ENCODE measurements around the gene LUM. TPM values are rescaled to one million over a fixed set of nuclear protein-coding genes. Genes with fewer than 3 reads are reported as not detected.

The LUM gene
- total RNA-seq, 1 donor from 2014 or later, result 72.9 TPM

- Histone ChIP-seq H3K27me3 (no peaks in the 10 kb centered on the region), H3K36me3 (no peaks in the 10 kb centered on the region), H3K9me3 (no peaks in the 10 kb centered on the region), H3K4me1 (no peaks in the 10 kb centered on the region), H3K27ac (no peak overlapping the region), H3K4me3 (no peak overlapping the region)
- TF ChIP-seq CTCF (IDR thresholded peaks at IDR 0.05) (no peak), POLR2A (IDR thresholded peaks at IDR 0.05) (no peak), POLR2AphosphoS5 (IDR thresholded peaks at IDR 0.05; ENCODE audit: insufficient read depth in 1 of 2, low read depth in 1 of 2) (no peak)
- intact Hi-C loops (cut with DNase I), result no loop called here
- no peak for DNase-seq (ENCODE audit: extremely low spot score in 2 of 2)
These were observed 15.2 kb upstream of the LUM start for GRCh38 chr12:91126516-91126915.

GRCh38 chr12:91123236-91123916, 12.1 kb upstream of the LUM start:
- H3K4me3 ChIP-seq, result no peak overlapping the region
- DNase-seq (ENCODE audit: extremely low spot score in 2 of 2), result no peak

GRCh38 chr12:91120781-91121180, 9.5 kb upstream of the LUM start:
- Histone ChIP-seq H3K36me3 (no peaks in the 10 kb centered on the region), H3K4me1 (no peaks in the 10 kb centered on the region), H3K4me3 (no peak overlapping the region), H3K27me3 (no peaks in the 10 kb centered on the region), H3K27ac (no peak overlapping the region), H3K9me3 (no peaks in the 10 kb centered on the region)
- intact Hi-C loops (cut with DNase I), result no loop called here
- TF ChIP-seq POLR2A (IDR thresholded peaks at IDR 0.05) (no peak), POLR2AphosphoS5 (IDR thresholded peaks at IDR 0.05; ENCODE audit: insufficient read depth in 1 of 2, low read depth in 1 of 2) (no peak), CTCF (IDR thresholded peaks at IDR 0.05) (no peak)
- no peak for DNase-seq (ENCODE audit: extremely low spot score in 2 of 2)

More at GRCh38 chr12:91123236-91123916, 12.1 kb upstream of the LUM start:
- H3K27ac ChIP-seq, result no peak overlapping the region
- H3K27me3 ChIP-seq, result no peaks in the 10 kb centered on the region
- intact Hi-C loops (cut with DNase I), result no loop called here
- H3K4me1 ChIP-seq, result no peaks in the 10 kb centered on the region
- no peaks in the 10 kb centered on the region for H3K9me3 ChIP-seq
- no peaks in the 10 kb centered on the region for H3K36me3 ChIP-seq
- TF ChIP-seq POLR2AphosphoS5 (IDR thresholded peaks at IDR 0.05; ENCODE audit: insufficient read depth in 1 of 2, low read depth in 1 of 2) (no peak), CTCF (IDR thresholded peaks at IDR 0.05) (no peak), POLR2A (IDR thresholded peaks at IDR 0.05) (no peak)

GRCh38 chr12:91119089-91119488, 7.8 kb upstream of the LUM start:
- TF ChIP-seq CTCF (IDR thresholded peaks at IDR 0.05) (no peak), POLR2AphosphoS5 (IDR thresholded peaks at IDR 0.05; ENCODE audit: insufficient read depth in 1 of 2, low read depth in 1 of 2) (peak in 1 of 2 donors; percentile 78), POLR2A (IDR thresholded peaks at IDR 0.05) (no peak)
- Histone ChIP-seq H3K4me3 (no peak overlapping the region), H3K27me3 (no peaks in the 10 kb centered on the region), H3K4me1 (no peaks in the 10 kb centered on the region), H3K36me3 (no peaks in the 10 kb centered on the region), H3K9me3 (no peaks in the 10 kb centered on the region), H3K27ac (no peak overlapping the region)
- no peak for DNase-seq (ENCODE audit: extremely low spot score in 2 of 2)
- intact Hi-C loops (cut with DNase I), result no loop called here

- no peak for DNase-seq (ENCODE audit: extremely low spot score in 2 of 2)
- no peaks in the 10 kb centered on the region for H3K27me3 ChIP-seq
- no peak overlapping the region for H3K4me3 ChIP-seq
- peak overlapping the region; percentile 21 for H3K27ac ChIP-seq
- H3K9me3 ChIP-seq, result no peaks in the 10 kb centered on the region
- no peaks in the 10 kb centered on the region for H3K36me3 ChIP-seq
- peaks cover 9% of the 10 kb centered on the region for H3K4me1 ChIP-seq
- TF ChIP-seq POLR2A (IDR thresholded peaks at IDR 0.05) (no peak), CTCF (IDR thresholded peaks at IDR 0.05) (no peak), POLR2AphosphoS5 (IDR thresholded peaks at IDR 0.05; ENCODE audit: insufficient read depth in 1 of 2, low read depth in 1 of 2) (no peak)
- intact Hi-C loops (cut with DNase I), result no loop called here
These were observed 2.3 kb upstream of the LUM start for GRCh38 chr12:91113621-91114020.

Data from vagina (tissue), 2 donors.